K562 (cell line): ENCODE data around the gene ZDHHC16. TPM values are rescaled to one million over a fixed set of nuclear protein-coding genes. Genes with fewer than 3 reads are reported as not detected.

Source experiments
- ATAC-seq: fragments of 200-7000 bp; cut with Tn5 transposase; 3 replicates; pipeline ENCODE4 v1.9.1; 2020; ENCODE audit warnings: moderate library complexity
- BruUV-seq: library from RNA; stranded (reverse); fragments of 400-500 nt; replicated peaks from 2 replicates; lab custom pipeline; 2021; lab: Mats Ljungman, UMichigan
- CTCF ChIA-PET: fragments of 300-600 bp; formaldehyde crosslinking; extraction: SDS; loops from one replicate; lab custom pipeline; 2021; ENCODE audit warnings: low intra/inter-chr PET ratio; lab: Yijun Ruan, JAX
- POLR2A ChIA-PET: fragments of 300-600, 350-650 bp; sonication (Branson Sonifier 250); formaldehyde crosslinking; extraction: SDS; loops from one replicate; lab custom pipeline; 2021; ENCODE audit warnings: antibody characterized with exemption, inconsistent platforms; lab: Yijun Ruan, JAX
- DNase-seq, 4 experiments: peaks; one replicate each; pipeline versions ENCODE4 v3.0.0 to v3.0.0-alpha.2; 2011 to 2018; ENCODE audit warnings: low spot score in 3 of 4, mixed read lengths in 3 of 4; ENCODE audit errors: extremely low read depth in 1 of 4
- FAIRE-seq: peaks from 2 replicates; lab custom pipeline; 2011; peaks lifted over from hg19 to GRCh38; lab: Jason Lieb, UNC
- H2AFZ ChIP-seq: 2 replicates; pipeline ENCODE4 v1.6.0; 2011; ENCODE audit warnings: low read depth, low read length, control low read depth, inconsistent platforms
- H3K27ac ChIP-seq: fragments of 200-600 bp; 3 replicates; pipeline ENCODE4 v1.8.0; 2011; ENCODE audit warnings: low read depth, mild to moderate bottlenecking, control low read depth, inconsistent platforms, low read length, moderate library complexity, mixed read lengths; ENCODE audit errors: extremely low read depth
- H3K27me3 ChIP-seq, 2 experiments: fragments of 300-600 bp in 1 of 2; 2 replicates in 1 of 2; 3 replicates in 1 of 2; pipeline versions ENCODE4 v1.6.0 to v1.8.0; 2011; ENCODE audit warnings: inconsistent platforms in 2 of 2, low read length in 2 of 2, mild to moderate bottlenecking in 1 of 2, mixed read lengths in 1 of 2, moderate library complexity in 1 of 2; ENCODE audit not compliant: control insufficient read depth in 2 of 2, insufficient read depth in 2 of 2
- H3K36me3 ChIP-seq: fragments of 300-600 bp; 3 replicates; pipeline ENCODE4 v1.8.0; 2011; ENCODE audit warnings: mild to moderate bottlenecking, low read length, inconsistent platforms; ENCODE audit not compliant: control insufficient read depth, insufficient read depth
- H3K4me1 ChIP-seq, 2 experiments: fragments of 200-600 bp in 1 of 2; replicated peaks in 1 of 2; 2 replicates in 1 of 2; 3 replicates in 1 of 2; pipeline versions ENCODE4 v1.5.1 to v1.8.0; 2011; ENCODE audit warnings: inconsistent platforms in 2 of 2, low read length in 2 of 2, mild to moderate bottlenecking in 1 of 2, mixed read lengths in 1 of 2, moderate library complexity in 1 of 2; ENCODE audit not compliant: control insufficient read depth in 2 of 2, insufficient read depth in 2 of 2
- H3K4me2 ChIP-seq: 2 replicates; pipeline ENCODE4 v1.6.1; 2011; ENCODE audit warnings: low read length, control low read depth, inconsistent platforms, mixed read lengths; ENCODE audit not compliant: insufficient read depth
- H3K4me3 ChIP-seq: fragments of 200-600 bp; sonication (generic), shearing (Covaris generic); 2 replicates; pipeline ENCODE4 v1.5.1; 2016; ENCODE audit warnings: control low read depth, inconsistent platforms
- H3K79me2 ChIP-seq: fragments of 200-600 bp; 3 replicates; pipeline ENCODE4 v1.8.0; 2011; ENCODE audit warnings: low read length, inconsistent platforms; ENCODE audit not compliant: control insufficient read depth, insufficient read depth
- H3K9ac ChIP-seq, 2 experiments: 2 replicates each; pipeline versions ENCODE4 v1.6.0 to v1.6.1; 2011; ENCODE audit warnings: low read depth in 2 of 2, low read length in 2 of 2, control low read depth in 1 of 2, inconsistent platforms in 1 of 2, mild to moderate bottlenecking in 1 of 2, mixed read lengths in 1 of 2; ENCODE audit not compliant: insufficient read depth in 1 of 2
- H3K9me1 ChIP-seq: one replicate; pipeline ENCODE4 v1.6.0; 2011; ENCODE audit warnings: inconsistent platforms, mild to moderate bottlenecking, low read length, moderate library complexity; ENCODE audit not compliant: control insufficient read depth, insufficient read depth
- H3K9me3 ChIP-seq: replicated peaks from 2 replicates; pipeline ENCODE4 v1.5.1; 2011; ENCODE audit warnings: low read depth, low read length, inconsistent platforms; ENCODE audit not compliant: control insufficient read depth, insufficient read depth
- H4K20me1 ChIP-seq: replicated peaks from 2 replicates; pipeline ENCODE4 v1.6.1; 2011; ENCODE audit warnings: low read length, inconsistent platforms, mixed read lengths; ENCODE audit not compliant: control insufficient read depth, insufficient read depth
- IFI16 ChIP-seq: fragments of 250-450 bp; sonication (Bioruptor Pico); IDR thresholded peaks from 2 replicates; pipeline ENCODE4 v2.1.2; 2022; ENCODE audit warnings: mild to moderate bottlenecking, inconsistent platforms
- MCM3 ChIP-seq: fragments of 450-650 bp; IDR thresholded peaks from 2 replicates; pipeline ENCODE4 v1.6.1; 2016
- ZNF696 ChIP-seq: fragments of 250-450 bp; sonication (Bioruptor Pico); conservative IDR thresholded peaks from 2 replicates; pipeline ENCODE4 v1.4.0; 2020; ENCODE audit warnings: mild to moderate bottlenecking, moderate library complexity
- WGBS: fragments of 100-300 bp; shearing (Covaris generic); methylation state at CpG from one replicate; pipeline ENCODE4 v1.1.6; 2016; ENCODE audit warnings: low coverage, mixed read lengths; ENCODE audit not compliant: insufficient coverage; ENCODE audit errors: missing lambda C conversion rate; 5-methylcytosine and 5-hydroxymethylcytosine counted together
- in situ Hi-C: fragments of 300-500 bp; cut with MboI; formaldehyde crosslinking; loops from 4 replicates; pipeline ENCODE4 v1.15.0; 2018; ENCODE audit warnings: inconsistent platforms, mixed read lengths
- intact Hi-C: fragments of 100-400 bp; cut with micrococcal nuclease; formaldehyde crosslinking; loops from 2 replicates; pipeline ENCODE4 v1.14.2; 2022
- polyA plus RNA-seq, 8 experiments: library from polyadenylated mRNA; depleted of rRNA in 4 of 8; stranded (reverse) in 5 of 8; unstranded in 3 of 8; fragments of >200 nt; fragmentation: Nextera tagmentation in 2 of 8; fragmentation: Illumina TruSeq in 1 of 8; extraction: Ambion mirVana in 2 of 8; extraction: Trizol in 1 of 8; gene quantifications; 2 replicates each; pipeline versions ENCODE4 v1.2.1 to v1.2.3, GENCODE V29; 2011 to 2014; ENCODE audit warnings: inconsistent platforms in 1 of 8, missing spikeins in 1 of 8
- total RNA-seq, 7 experiments: library from RNA; depleted of rRNA in 6 of 7; stranded (reverse); fragments of >200 nt in 6 of 7; fragmentation: Illumina TruSeq in 2 of 7; extraction: Trizol in 2 of 7; gene quantifications; 2 replicates each; pipeline versions ENCODE4 v1.2.1 to v1.2.3, GENCODE V29; 2011 to 2021; ENCODE audit warnings: low replicate concordance in 1 of 7
- TF ChIP-seq, protein P1 (sequence below), 2 experiments: IDR thresholded peaks in 1 of 2; conservative IDR thresholded peaks in 1 of 2; 2 replicates each; pipeline ENCODE4 v1.6.1; 2016; ENCODE audit warnings: low read depth in 2 of 2, mild to moderate bottlenecking in 1 of 2, missing compliant biosample characterization in 1 of 2, missing genetic modification characterization in 1 of 2, moderate library complexity in 1 of 2
- TF ChIP-seq, protein P2 (sequence below): fragments of 250-450 bp; sonication (Bioruptor Pico); IDR thresholded peaks from 2 replicates; pipeline ENCODE4 v1.5.0; 2021

The ZDHHC16 gene
- total and polyA plus RNA-seq, 9 of the 15 experiments (the other 6 are each of a cell fraction or from before 2014, with no cell fraction given), result 12.5 to 33.8 (median 21.3) TPM

DNA sequence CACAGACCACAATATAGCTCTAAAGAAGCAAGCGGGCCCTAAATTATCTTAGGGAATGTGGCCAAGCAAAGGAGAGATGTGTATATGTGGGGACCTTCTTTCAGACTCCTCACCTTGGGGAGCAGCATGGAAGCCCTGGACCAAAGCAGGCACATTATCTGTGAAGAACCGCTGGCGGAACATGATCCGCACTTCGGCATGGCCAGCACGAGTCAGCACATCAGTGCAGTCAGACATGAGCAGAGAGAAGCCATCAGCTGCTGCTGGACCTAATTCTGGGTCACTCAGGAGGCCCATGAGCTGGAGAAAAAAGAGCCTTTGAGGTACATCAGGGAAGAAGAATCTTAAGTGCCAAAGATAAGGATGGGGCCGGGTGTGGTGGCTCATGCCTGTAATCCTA is 14.0 kb downstream of the ZDHHC16 start (continued):
- TF ChIP-seq, protein P1, sequence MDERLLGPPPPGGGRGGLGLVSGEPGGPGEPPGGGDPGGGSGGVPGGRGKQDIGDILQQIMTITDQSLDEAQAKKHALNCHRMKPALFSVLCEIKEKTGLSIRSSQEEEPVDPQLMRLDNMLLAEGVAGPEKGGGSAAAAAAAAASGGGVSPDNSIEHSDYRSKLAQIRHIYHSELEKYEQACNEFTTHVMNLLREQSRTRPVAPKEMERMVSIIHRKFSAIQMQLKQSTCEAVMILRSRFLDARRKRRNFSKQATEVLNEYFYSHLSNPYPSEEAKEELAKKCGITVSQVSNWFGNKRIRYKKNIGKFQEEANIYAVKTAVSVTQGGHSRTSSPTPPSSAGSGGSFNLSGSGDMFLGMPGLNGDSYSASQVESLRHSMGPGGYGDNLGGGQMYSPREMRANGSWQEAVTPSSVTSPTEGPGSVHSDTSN (CRISPR knock-in tag; IDR thresholded peaks at IDR 0.05; ENCODE audit: low read depth), result no peak
- TF ChIP-seq, protein P1 (tag; conservative IDR thresholded peaks at IDR 0.05; ENCODE audit: low read depth), result no peak
- TF ChIP-seq IFI16 (CRISPR knock-in tag) (no peak), MCM3 (no peak), ZNF696 (no peak)

DNA sequence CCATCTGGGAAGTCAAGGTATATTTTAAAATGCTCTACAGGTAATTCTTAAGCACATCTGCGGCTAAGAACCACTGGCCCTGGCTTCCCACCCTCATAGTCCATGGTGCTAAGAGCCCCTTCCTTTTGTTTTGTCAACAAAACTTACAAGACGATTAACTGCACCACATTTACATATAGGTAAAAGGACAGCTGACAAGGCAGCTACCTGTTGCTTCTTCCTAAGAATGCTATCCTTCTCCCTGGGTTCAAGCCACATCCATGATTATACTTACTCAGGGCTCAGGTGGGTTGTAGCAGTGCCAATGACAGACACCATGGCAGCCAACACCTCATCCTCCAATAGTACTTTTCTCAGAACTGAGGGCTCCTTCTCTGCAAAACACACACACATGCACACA is 16.3 kb downstream of the ZDHHC16 start:
- no peaks in the 10 kb centered on the region for H3K27me3 ChIP-seq
- 87% methylated on average over 2 of the region's 2 CpGs for WGBS
- ChIA-PET CTCF (no interaction called here), POLR2A (interaction anchor here (0.6 kb wide), 1 partner anchor 381 kb away, joined by 3 read pairs; no protein-coding TSS in a partner anchor)
- H3K9me1 ChIP-seq, result no peaks in the 10 kb centered on the region
- no TSS peak for BruUV-seq
- intact Hi-C loops, result loop anchor here (5.0 kb wide), 1 partner anchor 90 kb away; no protein-coding TSS in a partner anchor
- no peaks in the 10 kb centered on the region for H3K4me1 ChIP-seq
- H3K9ac ChIP-seq, result no peak overlapping the region
- FAIRE-seq, result no peak
- H3K9me3 ChIP-seq, result no peaks in the 10 kb centered on the region
- H4K20me1 ChIP-seq, result no peaks in the 10 kb centered on the region
- TF ChIP-seq, protein P2, sequence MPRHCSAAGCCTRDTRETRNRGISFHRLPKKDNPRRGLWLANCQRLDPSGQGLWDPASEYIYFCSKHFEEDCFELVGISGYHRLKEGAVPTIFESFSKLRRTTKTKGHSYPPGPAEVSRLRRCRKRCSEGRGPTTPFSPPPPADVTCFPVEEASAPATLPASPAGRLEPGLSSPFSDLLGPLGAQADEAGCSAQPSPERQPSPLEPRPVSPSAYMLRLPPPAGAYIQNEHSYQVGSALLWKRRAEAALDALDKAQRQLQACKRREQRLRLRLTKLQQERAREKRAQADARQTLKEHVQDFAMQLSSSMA (CRISPR knock-in tag), result no peak
- H3K36me3 ChIP-seq, result peaks cover 85% of the 10 kb centered on the region
- in situ Hi-C loops, result loop anchor here (5.0 kb wide), 1 partner anchor 150 kb away; no protein-coding TSS in a partner anchor
- no peak overlapping the region for H3K4me3 ChIP-seq
- DNase-seq, result no peak
- ATAC-seq, result no peak
- no peak overlapping the region for H3K4me2 ChIP-seq
- no peaks in the 10 kb centered on the region for H3K79me2 ChIP-seq
- H3K27ac ChIP-seq, result no peak overlapping the region
- H2AFZ ChIP-seq, result no peak overlapping the region
